Skeletal muscle cell (primary cell): Measurements from ENCODE around the gene PIAS1.
"Not testable (repeated sequence)": the region's sequence is repeated elsewhere in the genome, so short reads cannot be mapped to it uniquely, and the experiment has no call there.

Experiments
- DNase-seq: peaks from one replicate; pipeline ENCODE4 v3.0.0-alpha.2; 2010; ENCODE audit warnings: low read depth
- H3K4me3 ChIP-seq: 2 replicates; pipeline ENCODE4 v1.5.1; 2011; ENCODE audit warnings: low read depth, mild to moderate bottlenecking, control low read depth, low read length, moderate library complexity

Gene PIAS1

GRCh38 chr15:68032672-68033071, 21.4 kb upstream of the PIAS1 start:
- no peak for DNase-seq
- no peak overlapping the region for H3K4me3 ChIP-seq

GRCh38 chr15:68034081-68034480, 20.0 kb upstream of the PIAS1 start:
- H3K4me3 ChIP-seq: no peak overlapping the region
- DNase-seq: no peak

- no peak for DNase-seq
- no peak overlapping the region for H3K4me3 ChIP-seq
These were observed 19.3 kb upstream of the PIAS1 start for GRCh38 chr15:68034719-68035293.

- no peak for DNase-seq
- no peak overlapping the region for H3K4me3 ChIP-seq
These were observed 15.9 kb upstream of the PIAS1 start for GRCh38 chr15:68038246-68038645.

GRCh38 chr15:68040144-68040543, 14.0 kb upstream of the PIAS1 start:
- DNase-seq: no peak
- H3K4me3 ChIP-seq: no peak overlapping the region

- DNase-seq: no peak
- no peak overlapping the region for H3K4me3 ChIP-seq
These were observed 11.8 kb upstream of the PIAS1 start for GRCh38 chr15:68042156-68042854.

- DNase-seq: no peak
- H3K4me3 ChIP-seq: no peak overlapping the region
These were observed 11.3 kb upstream of the PIAS1 start for GRCh38 chr15:68042855-68043222.

GRCh38 chr15:68045289-68046265, 8.5 kb upstream of the PIAS1 start:
- DNase-seq: no peak
- H3K4me3 ChIP-seq: no peak overlapping the region

GRCh38 chr15:68047826-68048225, 6.3 kb upstream of the PIAS1 start:
- H3K4me3 ChIP-seq: no peak overlapping the region
- no peak for DNase-seq

- no peak for DNase-seq
These were observed 3.0 kb upstream of the PIAS1 start for GRCh38 chr15:68051109-68051508.

GRCh38 chr15:68051907-68052306, 2.2 kb upstream of the PIAS1 start:
- no peak for DNase-seq

More at GRCh38 chr15:68051109-68051508, 3.0 kb upstream of the PIAS1 start:
- H3K4me3 ChIP-seq: no peak overlapping the region

GRCh38 chr15:68052431-68052830, 1.7 kb upstream of the PIAS1 start:
- H3K4me3 ChIP-seq: no peak overlapping the region
- no peak for DNase-seq

More at GRCh38 chr15:68051907-68052306, 2.2 kb upstream of the PIAS1 start:
- H3K4me3 ChIP-seq: no peak overlapping the region

- no peak overlapping the region for H3K4me3 ChIP-seq
- DNase-seq: no peak
These were observed 1.1 kb upstream of the PIAS1 start for GRCh38 chr15:68053001-68053400.

- peak overlapping the region; percentile 77 for H3K4me3 ChIP-seq
- no peak for DNase-seq
These were observed 611 bp downstream of the PIAS1 start for GRCh38 chr15:68054628-68055223.

- peak overlapping the region; percentile 77 for H3K4me3 ChIP-seq
- DNase-seq: no peak
These were observed 1.1 kb downstream of the PIAS1 start for GRCh38 chr15:68055224-68055705.

- no peak for DNase-seq
- H3K4me3 ChIP-seq: peak overlapping the region; percentile 77
These were observed 2.2 kb downstream of the PIAS1 start for GRCh38 chr15:68056097-68056865.

GRCh38 chr15:68057034-68057433, 2.9 kb downstream of the PIAS1 start:
- no peak for DNase-seq
- H3K4me3 ChIP-seq: no peak overlapping the region

GRCh38 chr15:68057758-68058157, 3.6 kb downstream of the PIAS1 start:
- no peak overlapping the region for H3K4me3 ChIP-seq
- DNase-seq: no peak

GRCh38 chr15:68058970-68059369, 4.9 kb downstream of the PIAS1 start:
- DNase-seq, H3K4me3 ChIP-seq: not testable (repeated sequence)
